Sciatic nerve (tissue), 2 donors: ENCODE measurements around the gene VWF. TPM values are rescaled to one million over a fixed set of nuclear protein-coding genes. Genes with fewer than 3 reads are reported as not detected.
A peak's percentile ranks its signal among the peaks of the same experiment; 100 is the strongest.

Source experiments
- ATAC-seq: fragments of 200-7000 bp; cut with Tn5 transposase; one replicate; pipeline ENCODE4 v1.9.1; 2020; ENCODE audit warnings: mild to moderate bottlenecking, moderate library complexity
- DNase-seq: peaks from one replicate; pipeline ENCODE4 v3.0.0-alpha.2; 2020; ENCODE audit warnings: low spot score
- intact Hi-C: fragments of 100-400 bp; cut with DNase I; formaldehyde crosslinking; loops from one replicate; pipeline ENCODE4 v1.14.2; 2022
- total RNA-seq: library from RNA; stranded (reverse); fragmentation: NEBNext Ultra II Directional; extraction: Animal tissue kit (Norgen Biotek cat#: 25700); gene quantifications from one replicate; pipeline ENCODE4 v1.2.1, GENCODE V29; 2021
- donor health status: DM: no; HTN: no; CAD: no.
- donor health status: DM: no; HTN: no; CAD: no.

The VWF gene
- total RNA-seq, 1 donor from 2014 or later, result 655 TPM

GRCh38 chr12:5953835-5954586, 170.5 kb downstream of the VWF start:
- ATAC-seq (no peak), DNase-seq (no peak)
- intact Hi-C loops, result no loop called here

- ATAC-seq (no peak), DNase-seq (no peak)
- intact Hi-C loops, result no loop called here
These were observed 172.4 kb downstream of the VWF start for GRCh38 chr12:5952031-5952430.

- no peak for ATAC-seq
- no peak for DNase-seq
- intact Hi-C loops, result no loop called here
These were observed 175.8 kb downstream of the VWF start for GRCh38 chr12:5948696-5949095.

- ATAC-seq (no peak), DNase-seq (no peak)
- intact Hi-C loops, result no loop called here
These were observed 177.5 kb downstream of the VWF start for GRCh38 chr12:5947006-5947405.

- intact Hi-C loops, result no loop called here
- ATAC-seq, result no peak
- no peak for DNase-seq
These were observed 178.1 kb downstream of the VWF start for GRCh38 chr12:5946388-5946787.

GRCh38 chr12:5945071-5946008, 179.1 kb downstream of the VWF start, which contains the start of gene ANO2:
Gene ANO2, minus strand, starts transcription at chr12:5945259. Its CDS starts 42 bp downstream, at chr12:5945217.
- ATAC-seq (peak; percentile 48), DNase-seq (no peak)

GRCh38 chr12:5944688-5945070, 179.8 kb downstream of the VWF start:
- intact Hi-C loops, result no loop called here
- ATAC-seq (no peak), DNase-seq (no peak)

More at GRCh38 chr12:5945071-5946008, 179.1 kb downstream of the VWF start, which contains the start of gene ANO2:
- intact Hi-C loops, result no loop called here

GRCh38 chr12:5944053-5944452, 180.4 kb downstream of the VWF start:
- ATAC-seq (no peak), DNase-seq (no peak)
- intact Hi-C loops, result no loop called here

- ATAC-seq (no peak), DNase-seq (no peak)
- intact Hi-C loops, result no loop called here
These were observed 182.6 kb downstream of the VWF start for GRCh38 chr12:5941907-5942306.

- ATAC-seq (no peak), DNase-seq (no peak)
- intact Hi-C loops, result no loop called here
These were observed 196.5 kb downstream of the VWF start for GRCh38 chr12:5927732-5928516.

- ATAC-seq, result no peak
- intact Hi-C loops, result no loop called here
These were observed 198.8 kb downstream of the VWF start for GRCh38 chr12:5925646-5926045.

GRCh38 chr12:5924342-5924741, 200.1 kb downstream of the VWF start:
- no peak for ATAC-seq
- intact Hi-C loops, result no loop called here
- no peak for DNase-seq

More at GRCh38 chr12:5925646-5926045, 198.8 kb downstream of the VWF start:
- DNase-seq, result no peak

- DNase-seq (no peak), ATAC-seq (no peak)
- intact Hi-C loops, result no loop called here
These were observed 200.7 kb downstream of the VWF start for GRCh38 chr12:5923751-5924150.

GRCh38 chr12:5923043-5923605, 201.3 kb downstream of the VWF start:
- ATAC-seq, result no peak
- no peak for DNase-seq
- intact Hi-C loops, result no loop called here

- DNase-seq (no peak), ATAC-seq (no peak)
- intact Hi-C loops, result no loop called here
These were observed 202.2 kb downstream of the VWF start for GRCh38 chr12:5921966-5922899.

GRCh38 chr12:5921027-5921909, 203.2 kb downstream of the VWF start:
- no peak for DNase-seq
- ATAC-seq, result no peak
- intact Hi-C loops, result no loop called here

GRCh38 chr12:5916785-5917290, 207.6 kb downstream of the VWF start:
- intact Hi-C loops, result no loop called here
- DNase-seq (no peak), ATAC-seq (no peak)
